HepG2 (cell line): ENCODE measurements around the gene CYSRT1. TPM values are rescaled to one million over a fixed set of nuclear protein-coding genes. Genes with fewer than 3 reads are reported as not detected.

Source experiments
- ATAC-seq: fragments of 200-7000 bp; cut with Tn5 transposase; 3 replicates; pipeline ENCODE4 v1.9.1; 2020; ENCODE audit warnings: mild to moderate bottlenecking, moderate library complexity
- BruUV-seq: library from RNA; stranded (reverse); fragments of 400-500 nt; replicated peaks from 2 replicates; lab custom pipeline; 2021; lab: Mats Ljungman, UMichigan
- CTCF ChIA-PET: fragments of 300-600 bp; formaldehyde crosslinking; extraction: SDS; loops from one replicate; lab custom pipeline; 2021; ENCODE audit warnings: low total read pairs, inconsistent platforms, low intra/inter-chr PET ratio; lab: Yijun Ruan, JAX
- POLR2A ChIA-PET: fragments of 350-600 bp; sonication (Branson Sonifier 250); formaldehyde crosslinking; loops from one replicate; lab custom pipeline; 2020; ENCODE audit warnings: antibody characterized with exemption, inconsistent platforms; lab: Yijun Ruan, JAX
- DNase-seq: peaks from one replicate; pipeline ENCODE4 v3.0.0-alpha.2; 2015; ENCODE audit warnings: low spot score
- FAIRE-seq: peaks from 3 replicates; lab custom pipeline; 2011; peaks lifted over from hg19 to GRCh38; lab: Jason Lieb, UNC
- H2AFZ ChIP-seq: one replicate; pipeline ENCODE4 v1.6.1; 2011; ENCODE audit warnings: low read length, inconsistent platforms
- H3K27ac ChIP-seq: fragments of 300-600 bp; 3 replicates; pipeline ENCODE4 v1.8.0; 2011; ENCODE audit warnings: mixed run types, mild to moderate bottlenecking, mixed read lengths, low read length, inconsistent platforms; ENCODE audit not compliant: insufficient read depth; ENCODE audit errors: extremely low read length
- H3K27me3 ChIP-seq, 2 experiments: fragments of 200-600 bp in 1 of 2; 2 replicates in 1 of 2; 3 replicates in 1 of 2; pipeline versions ENCODE4 v1.6.0 to v1.8.0; 2011; ENCODE audit warnings: low read length in 2 of 2, mild to moderate bottlenecking in 2 of 2, moderate library complexity in 2 of 2, inconsistent platforms in 1 of 2; ENCODE audit not compliant: insufficient read depth in 2 of 2, control insufficient read depth in 1 of 2
- H3K36me3 ChIP-seq, 2 experiments: fragments of 200-600 bp in 1 of 2; replicated peaks in 1 of 2; 2 replicates in 1 of 2; 3 replicates in 1 of 2; pipeline versions ENCODE4 v1.5.1 to v1.8.0; 2011; ENCODE audit warnings: low read length in 2 of 2, inconsistent platforms in 1 of 2; ENCODE audit not compliant: insufficient read depth in 2 of 2, control insufficient read depth in 1 of 2
- H3K4me1 ChIP-seq: 2 replicates; pipeline ENCODE4 v1.5.1; 2012; ENCODE audit warnings: low read length, inconsistent platforms; ENCODE audit not compliant: insufficient read depth
- H3K4me2 ChIP-seq: 2 replicates; pipeline ENCODE4 v1.6.0; 2011; ENCODE audit warnings: low read depth, low read length, inconsistent platforms
- H3K4me3 ChIP-seq, 3 experiments: fragments of 200-600 bp in 1 of 3; sonication (generic), shearing (Covaris generic) in 1 of 3; replicated peaks in 1 of 3; 2 replicates each; pipeline ENCODE4 v1.5.1; 2011 to 2016; ENCODE audit warnings: low read length in 3 of 3, inconsistent platforms in 2 of 3, low read depth in 2 of 3, mild to moderate bottlenecking in 2 of 3, control low read depth in 1 of 3, mixed read lengths in 1 of 3; ENCODE audit not compliant: insufficient read depth in 1 of 3
- H3K79me2 ChIP-seq: one replicate; pipeline ENCODE4 v1.6.1; 2011; ENCODE audit warnings: low read length, inconsistent platforms; ENCODE audit not compliant: insufficient read depth
- H3K9ac ChIP-seq: 2 replicates; pipeline ENCODE4 v1.6.0; 2011; ENCODE audit warnings: mild to moderate bottlenecking, low read depth, low read length, inconsistent platforms; ENCODE audit not compliant: insufficient read depth
- H3K9me3 ChIP-seq: 2 replicates; pipeline ENCODE4 v1.5.1; 2012; ENCODE audit warnings: mild to moderate bottlenecking, low read length
- H4K20me1 ChIP-seq: 2 replicates; pipeline ENCODE4 v1.6.0; 2011; ENCODE audit warnings: inconsistent platforms, mild to moderate bottlenecking, low read length, moderate library complexity; ENCODE audit not compliant: insufficient read depth
- AGO1 ChIP-seq: fragments of 200-400 bp; formaldehyde crosslinking; IDR thresholded peaks from 2 replicates; pipeline ENCODE4 v1.6.1; 2017; ENCODE audit warnings: mild to moderate bottlenecking, low read depth, low read length, moderate library complexity; ENCODE audit not compliant: poor library complexity, severe bottlenecking
- FOSL2 ChIP-seq: sonication (generic); formaldehyde crosslinking; IDR thresholded peaks from 2 replicates; pipeline ENCODE4 v1.4.0; 2020; ENCODE audit warnings: missing genetic modification reagents
- FOXK1 ChIP-seq: sonication (generic); formaldehyde crosslinking; IDR thresholded peaks from 2 replicates; pipeline ENCODE4 v1.4.0; 2020; ENCODE audit warnings: low read depth, missing genetic modification reagents, borderline replicate concordance
- MLLT10 ChIP-seq: sonication (generic); formaldehyde crosslinking; IDR thresholded peaks from 2 replicates; pipeline ENCODE4 v1.4.0; 2020; ENCODE audit warnings: missing genetic modification reagents
- MXI1 ChIP-seq: IDR thresholded peaks from 3 replicates; pipeline ENCODE4 v1.6.1; 2012; ENCODE audit warnings: low read depth, low read length, inconsistent platforms, borderline replicate concordance
- NCOR1 ChIP-seq: fragments of 200-600 bp; sonication (generic); IDR thresholded peaks from 2 replicates; pipeline ENCODE4 v1.7.0; 2017; ENCODE audit warnings: antibody characterized with exemption, low read length, borderline replicate concordance
- NFKBIZ ChIP-seq: IDR thresholded peaks from 2 replicates; pipeline ENCODE4 v1.6.1; 2018; ENCODE audit warnings: missing genetic modification reagents, missing compliant biosample characterization
- POLR2G ChIP-seq: fragments of 200-400 bp; formaldehyde crosslinking; IDR thresholded peaks from 2 replicates; pipeline ENCODE4 v1.6.1; 2018; ENCODE audit warnings: mild to moderate bottlenecking, low read depth, low read length, moderate library complexity
- REPIN1 ChIP-seq: sonication (generic); formaldehyde crosslinking; IDR thresholded peaks from 2 replicates; pipeline ENCODE4 v1.8.0; 2022; ENCODE audit warnings: missing genetic modification reagents, low read depth, mild to moderate bottlenecking, borderline replicate concordance
- SRSF9 ChIP-seq: fragments of 200-400 bp; formaldehyde crosslinking; IDR thresholded peaks from 2 replicates; pipeline ENCODE4 v1.6.1; 2018; ENCODE audit warnings: borderline replicate concordance, mild to moderate bottlenecking, low read depth, low read length; ENCODE audit not compliant: insufficient read depth, poor library complexity, severe bottlenecking
- TGIF2 ChIP-seq: IDR thresholded peaks from 2 replicates; pipeline ENCODE4 v1.6.1; 2016; ENCODE audit warnings: control low read depth, missing compliant biosample characterization
- XRCC5 ChIP-seq: fragments of 200-400 bp; formaldehyde crosslinking; optimal IDR thresholded peaks from 2 replicates; pipeline ENCODE3; 2017; ENCODE audit warnings: mild to moderate bottlenecking, low read length
- ZBTB33 ChIP-seq: sonication (generic); formaldehyde crosslinking; IDR thresholded peaks from 2 replicates; pipeline ENCODE4 v1.4.0; 2020; ENCODE audit warnings: missing genetic modification reagents
- ZBTB7A ChIP-seq: sonication (generic); formaldehyde crosslinking; IDR thresholded peaks from 2 replicates; pipeline ENCODE4 v1.8.0; 2022; ENCODE audit warnings: mild to moderate bottlenecking, missing genetic modification reagents
- ZNF441 ChIP-seq: sonication (generic); formaldehyde crosslinking; IDR thresholded peaks from 2 replicates; pipeline ENCODE4 v1.7.0; 2021; ENCODE audit warnings: missing genetic modification reagents, borderline replicate concordance
- ZNF709 ChIP-seq: sonication (generic); formaldehyde crosslinking; IDR thresholded peaks from 2 replicates; pipeline ENCODE4 v1.5.0; 2020; ENCODE audit warnings: mild to moderate bottlenecking, missing genetic modification reagents
- ZNF772 ChIP-seq: sonication (generic); formaldehyde crosslinking; IDR thresholded peaks from 2 replicates; pipeline ENCODE4 v1.5.0; 2020; ENCODE audit warnings: mild to moderate bottlenecking, missing genetic modification reagents
- WGBS: methylation state at CpG from one replicate; pipeline ENCODE4 v1.1.6; 2017; ENCODE audit warnings: low lambda C conversion rate; 5-methylcytosine and 5-hydroxymethylcytosine counted together
- in situ Hi-C: cut with HindIII; loops from 2 replicates; pipeline ENCODE4 v1.10.0; 2017; ENCODE audit warnings: low pct_unique_long_range_greater_than_20kb; ENCODE audit not compliant: extremely low pct_ligation_motif_present
- intact Hi-C: fragments of 100-400 bp; cut with micrococcal nuclease; formaldehyde crosslinking; loops from one replicate; pipeline ENCODE4 v1.10.0; 2022; ENCODE audit not compliant: unreplicated experiment
- polyA plus RNA-seq, 8 experiments: library from polyadenylated mRNA; depleted of rRNA in 3 of 8; stranded (reverse) in 7 of 8; unstranded in 1 of 8; fragments of >200 nt; fragmentation: Illumina TruSeq in 4 of 8; extraction: Trizol in 4 of 8; gene quantifications; 2 replicates each; pipeline versions ENCODE4 v1.2.1 to v1.2.3, GENCODE V29; 2011 to 2016; ENCODE audit warnings: low read depth in 4 of 8, missing spikeins in 1 of 8, mixed read lengths in 1 of 8; ENCODE audit not compliant: insufficient read depth in 1 of 8
- total RNA-seq, 5 experiments: library from RNA; depleted of rRNA; stranded (reverse); fragments of >200 nt; fragmentation: Illumina TruSeq; extraction: Trizol; gene quantifications; 2 replicates each; pipeline ENCODE4 v1.2.3, GENCODE V29; 2016; ENCODE audit warnings: low read depth in 1 of 5
- TF ChIP-seq, protein P1 (sequence below): sonication (generic); formaldehyde crosslinking; conservative IDR thresholded peaks from 2 replicates; pipeline ENCODE4 v1.8.1; 2023; ENCODE audit warnings: missing genetic modification reagents
- TF ChIP-seq, protein P2 (sequence below): IDR thresholded peaks from 2 replicates; pipeline ENCODE4 v1.6.1; 2016; ENCODE audit warnings: mild to moderate bottlenecking, missing biosample characterization, missing genetic modification reagents

Gene CYSRT1
- total and polyA plus RNA-seq, 2 of the 13 experiments (the other 11 are each of a cell fraction or from before 2014, with no cell fraction given), result 1.5 to 2.1 TPM

GRCh38 chr9:137227054-137227852 is 2.3 kb downstream of the CYSRT1 start, which contains the start of gene RNF224:
RNF224 (plus strand) TSS chr9:137227502; CDS start chr9:137228336, 834 bp downstream.
- H3K4me1 ChIP-seq, result peaks cover 82% of the 10 kb centered on the region
- H4K20me1 ChIP-seq, result no peaks in the 10 kb centered on the region
- peak; percentile 69 for DNase-seq
- ATAC-seq, result peak; percentile 35
- H2AFZ ChIP-seq, result no peak within 1 kb of the TSS
- no peaks in the 10 kb centered on the region; a peak in 1 of 5 replicates for H3K27me3 ChIP-seq
- peak within 1 kb of the TSS; percentile 31; the same call in 1 of the 2 replicates for H3K9ac ChIP-seq
- POLR2A ChIA-PET, result interaction anchor here (0.7 to 13.4 kb wide), 15 partner anchors 9 to 109 kb away, joined by 3 to 225 read pairs (median 4); partner anchors contain the start of genes ANAPC2, NDOR1, SSNA1 and TMEM203
- FAIRE-seq, result peak; percentile 4
- intact Hi-C loops (loop anchor here (2.0 kb wide), 2 partner anchors 38 to 106 kb away; partner anchors contain the start of genes ANAPC2 and SSNA1), in situ Hi-C loops (loop anchor here (5.0 kb wide), 2 partner anchors 40 to 115 kb away; partner anchors contain the start of genes ANAPC2, DPP7 and SSNA1)
- H3K79me2 ChIP-seq, result no peaks in the 10 kb centered on the region
- H3K4me3 ChIP-seq, result peak within 1 kb of the TSS in 2 of 3 experiments; percentile 62 to 72; a peak in 3 of 6 replicates
- CTCF ChIA-PET, result interaction anchor here (0.7 to 1.5 kb wide), 5 partner anchors 9 to 64 kb away, joined by 3 to 16 read pairs (median 3); partner anchors contain the start of genes ANAPC2 and SSNA1
- no peaks in the 10 kb centered on the region for H3K36me3 ChIP-seq
- H3K9me3 ChIP-seq, result no peaks in the 10 kb centered on the region
- WGBS, result 0% methylated on average over 3 of the region's 25 CpGs
- peak within 1 kb of the TSS; percentile 96 for H3K4me2 ChIP-seq
- BruUV-seq, result no TSS peak
- H3K27ac ChIP-seq, result no peak within 1 kb of the TSS
- TF ChIP-seq MXI1 (peak; percentile 44; the same call in 1 of the 3 replicates), ZNF772 (CRISPR knock-in tag) (peak; percentile 10; the same call in 1 of the 2 replicates), SRSF9 (no peak), TGIF2 (no peak), NCOR1 (no peak), XRCC5 (peak; percentile 79), NFKBIZ (CRISPR knock-in tag) (no peak), ZBTB7A (CRISPR knock-in tag) (peak; percentile 32), AGO1 (peak; percentile 93), POLR2G (peak; percentile 47; the same call in 1 of the 2 replicates), ZNF441 (CRISPR knock-in tag) (no peak), MLLT10 (CRISPR knock-in tag) (no peak), FOXK1 (CRISPR knock-in tag) (0 out of 2 replicates have a peak, but pooled peaks have one; percentile 13), FOSL2 (CRISPR knock-in tag) (peak; percentile 10), REPIN1 (0 out of 2 replicates have a peak, but pooled peaks have one; percentile 27), ZBTB33 (CRISPR knock-in tag) (0 out of 2 replicates have a peak, but pooled peaks have one; percentile 6), ZNF709 (no peak)
- TF ChIP-seq, protein P1, sequence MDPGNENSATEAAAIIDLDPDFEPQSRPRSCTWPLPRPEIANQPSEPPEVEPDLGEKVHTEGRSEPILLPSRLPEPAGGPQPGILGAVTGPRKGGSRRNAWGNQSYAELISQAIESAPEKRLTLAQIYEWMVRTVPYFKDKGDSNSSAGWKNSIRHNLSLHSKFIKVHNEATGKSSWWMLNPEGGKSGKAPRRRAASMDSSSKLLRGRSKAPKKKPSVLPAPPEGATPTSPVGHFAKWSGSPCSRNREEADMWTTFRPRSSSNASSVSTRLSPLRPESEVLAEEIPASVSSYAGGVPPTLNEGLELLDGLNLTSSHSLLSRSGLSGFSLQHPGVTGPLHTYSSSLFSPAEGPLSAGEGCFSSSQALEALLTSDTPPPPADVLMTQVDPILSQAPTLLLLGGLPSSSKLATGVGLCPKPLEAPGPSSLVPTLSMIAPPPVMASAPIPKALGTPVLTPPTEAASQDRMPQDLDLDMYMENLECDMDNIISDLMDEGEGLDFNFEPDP (CRISPR knock-in tag), result 0 out of 2 replicates have a peak, but pooled peaks have one; percentile 92
- TF ChIP-seq, protein P2, sequence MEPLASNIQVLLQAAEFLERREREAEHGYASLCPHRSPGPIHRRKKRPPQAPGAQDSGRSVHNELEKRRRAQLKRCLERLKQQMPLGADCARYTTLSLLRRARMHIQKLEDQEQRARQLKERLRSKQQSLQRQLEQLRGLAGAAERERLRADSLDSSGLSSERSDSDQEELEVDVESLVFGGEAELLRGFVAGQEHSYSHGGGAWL (CRISPR knock-in tag), result no peak
